Measurements from ENCODE around the gene PHKB. TPM values are rescaled to one million over a fixed set of nuclear protein-coding genes. Genes with fewer than 3 reads are reported as not detected.

PHKB gene
- polyA plus RNA-seq, 1 donor (not counting 4 experiments of a cell fraction or from before 2014, with no cell fraction given): 71.7 TPM

GRCh38 chr16:47492036-47492427 is 30.9 kb downstream of the PHKB start:
- no peak overlapping the region for H2AFZ ChIP-seq (ENCODE audit: control insufficient read depth, low read length)
- FAIRE-seq (no peak), DNase-seq (ENCODE audit: low read depth, low spot score) (no peak)
- no peak overlapping the region for H3K4me3 ChIP-seq (ENCODE audit: control insufficient read depth in 2 of 3, extremely low read depth in 1 of 3, insufficient read depth in 2 of 3, low read depth in 1 of 3, low read length in 3 of 3)
- TF ChIP-seq CTCF (optimal IDR thresholded peaks at IDR 0.05 in 1 of 3, IDR thresholded peaks at IDR 0.05 in 1 of 3, conservative IDR thresholded peaks at IDR 0.05 in 1 of 3; ENCODE audit: extremely low read depth in 1 of 3, insufficient read depth in 2 of 3, low read length in 3 of 3) (no peak), EZH2 (IDR thresholded peaks at IDR 0.05; ENCODE audit: low read length) (no peak)
- H3K9me1 ChIP-seq (ENCODE audit: control insufficient read depth, extremely low read depth, insufficient read depth, low read length): no peaks in the 10 kb centered on the region
- no peak overlapping the region for H3K4me2 ChIP-seq (ENCODE audit: control insufficient read depth, extremely low read depth, insufficient read depth, low read depth, low read length)
- no peaks in the 10 kb centered on the region for H3K27me3 ChIP-seq (ENCODE audit: control insufficient read depth, extremely low read depth, insufficient read depth, low read length)
- no peak overlapping the region for H3K27ac ChIP-seq (ENCODE audit: control insufficient read depth, insufficient read depth, low read length)
- no peaks in the 10 kb centered on the region for H3K9me3 ChIP-seq (ENCODE audit: control insufficient read depth, low read depth, low read length)
- dilution Hi-C loops (cut with MboI; ENCODE audit: extremely low pct_ligation_motif_present, low sequenced_read_pairs): no loop called here
- no peak overlapping the region for H3K9ac ChIP-seq (ENCODE audit: control insufficient read depth, extremely low read depth, insufficient read depth, low read length)
- H3K36me3 ChIP-seq (ENCODE audit: control insufficient read depth in 2 of 2, extremely low read depth in 1 of 2, insufficient read depth in 2 of 2, low read length in 2 of 2): no peaks in the 10 kb centered on the region
- H3K4me1 ChIP-seq (ENCODE audit: control insufficient read depth, extremely low read depth, insufficient read depth, low read length): no peaks in the 10 kb centered on the region
- H3K79me2 ChIP-seq (ENCODE audit: control insufficient read depth, insufficient read depth, low read length): peaks cover 15% of the 10 kb centered on the region
- no peaks in the 10 kb centered on the region for H4K20me1 ChIP-seq (ENCODE audit: control insufficient read depth, extremely low read depth, insufficient read depth, low read length)

- H3K27ac ChIP-seq (ENCODE audit: control insufficient read depth, insufficient read depth, low read length): no peak overlapping the region
- H3K4me2 ChIP-seq (ENCODE audit: control insufficient read depth, extremely low read depth, insufficient read depth, low read depth, low read length): no peak overlapping the region
- peaks cover 0 to 3% of the 10 kb centered on the region in 2 experiments for H3K36me3 ChIP-seq (ENCODE audit: control insufficient read depth in 2 of 2, extremely low read depth in 1 of 2, insufficient read depth in 2 of 2, low read length in 2 of 2)
- no peaks in the 10 kb centered on the region for H3K4me1 ChIP-seq (ENCODE audit: control insufficient read depth, extremely low read depth, insufficient read depth, low read length)
- H3K9me1 ChIP-seq (ENCODE audit: control insufficient read depth, extremely low read depth, insufficient read depth, low read length): no peaks in the 10 kb centered on the region
- H3K27me3 ChIP-seq (ENCODE audit: control insufficient read depth, extremely low read depth, insufficient read depth, low read length): no peaks in the 10 kb centered on the region
- TF ChIP-seq CTCF (optimal IDR thresholded peaks at IDR 0.05 in 1 of 3, IDR thresholded peaks at IDR 0.05 in 1 of 3, conservative IDR thresholded peaks at IDR 0.05 in 1 of 3; ENCODE audit: extremely low read depth in 1 of 3, insufficient read depth in 2 of 3, low read length in 3 of 3) (no peak), EZH2 (IDR thresholded peaks at IDR 0.05; ENCODE audit: low read length) (no peak)
- no peaks in the 10 kb centered on the region for H4K20me1 ChIP-seq (ENCODE audit: control insufficient read depth, extremely low read depth, insufficient read depth, low read length)
- no peak overlapping the region for H2AFZ ChIP-seq (ENCODE audit: control insufficient read depth, low read length)
- no peak overlapping the region for H3K4me3 ChIP-seq (ENCODE audit: control insufficient read depth in 2 of 3, extremely low read depth in 1 of 3, insufficient read depth in 2 of 3, low read depth in 1 of 3, low read length in 3 of 3)
- no peak for DNase-seq (ENCODE audit: low read depth, low spot score)
- peaks cover 12% of the 10 kb centered on the region for H3K79me2 ChIP-seq (ENCODE audit: control insufficient read depth, insufficient read depth, low read length)
- no peak for FAIRE-seq
- dilution Hi-C loops (cut with MboI; ENCODE audit: extremely low pct_ligation_motif_present, low sequenced_read_pairs): no loop called here
- H3K9ac ChIP-seq (ENCODE audit: control insufficient read depth, extremely low read depth, insufficient read depth, low read length): no peak overlapping the region
- H3K9me3 ChIP-seq (ENCODE audit: control insufficient read depth, low read depth, low read length): no peaks in the 10 kb centered on the region
These were observed 31.6 kb downstream of the PHKB start for GRCh38 chr16:47492428-47493377.
